Adipocyte (in vitro differentiated cells): Measurements from ENCODE around the gene ALG10B.
"Not testable (repeated sequence)": the region's sequence is repeated elsewhere in the genome, so short reads cannot be mapped to it uniquely, and the experiment has no call there.

Experiments
- DNase-seq: peaks from one replicate; pipeline ENCODE4 v3.0.0-alpha.2; 2015; ENCODE audit warnings: low read depth
- H3K27me3 ChIP-seq: replicated peaks from 2 replicates; pipeline ENCODE4 v1.7.0; 2013; ENCODE audit warnings: mild to moderate bottlenecking, low read length, moderate library complexity; ENCODE audit not compliant: control insufficient read depth, insufficient read depth
- H3K36me3 ChIP-seq: 2 replicates; pipeline ENCODE4 v1.7.0; 2013; ENCODE audit warnings: low read length, mild to moderate bottlenecking, moderate library complexity; ENCODE audit not compliant: control insufficient read depth, insufficient read depth, severe bottlenecking
- H3K4me1 ChIP-seq: 2 replicates; pipeline ENCODE4 v1.7.0; 2013; ENCODE audit warnings: mild to moderate bottlenecking, low read length, moderate library complexity; ENCODE audit not compliant: control insufficient read depth, insufficient read depth
- H3K4me3 ChIP-seq: 2 replicates; pipeline ENCODE4 v1.7.0; 2013; ENCODE audit warnings: mild to moderate bottlenecking, low read length, moderate library complexity
- H3K9ac ChIP-seq: 2 replicates; pipeline ENCODE4 v1.7.0; 2013; ENCODE audit warnings: mild to moderate bottlenecking, low read length, moderate library complexity
- H3K9me3 ChIP-seq: 2 replicates; pipeline ENCODE4 v1.7.0; 2013; ENCODE audit warnings: mild to moderate bottlenecking, low read length, moderate library complexity; ENCODE audit not compliant: control insufficient read depth

ALG10B gene

DNA sequence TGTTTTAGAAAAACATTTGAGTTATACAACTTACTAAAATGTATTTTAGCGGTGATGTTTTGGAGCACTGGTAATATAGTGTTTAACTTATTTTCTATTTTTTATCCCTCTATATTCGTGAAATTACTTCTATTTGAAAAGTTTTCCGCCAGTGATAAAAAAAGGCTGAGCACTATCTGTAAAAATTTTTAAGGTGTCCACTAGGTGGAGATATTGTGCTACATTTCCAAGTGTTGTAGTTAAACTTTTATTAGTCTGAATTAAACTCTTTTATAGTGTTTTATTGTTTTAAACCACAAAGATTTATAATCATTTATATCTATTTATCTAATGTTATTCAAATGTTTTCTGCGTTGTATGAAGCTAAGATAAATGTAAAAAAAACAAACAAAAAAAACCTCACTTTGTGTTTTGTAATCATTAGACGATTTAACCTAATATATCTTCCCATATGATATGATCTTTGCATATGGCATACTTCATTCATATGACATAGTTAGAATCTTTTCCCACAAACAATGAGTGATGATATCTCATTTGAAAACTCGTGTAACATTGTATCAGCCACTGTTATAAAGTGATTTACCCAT is 11.8 kb downstream of the ALG10B start:
- peak; percentile 77 for DNase-seq
- no peaks in the 10 kb centered on the region for H3K36me3 ChIP-seq
- H3K27me3 ChIP-seq: no peaks in the 10 kb centered on the region
- no peaks in the 10 kb centered on the region for H3K4me1 ChIP-seq
- no peak overlapping the region for H3K4me3 ChIP-seq
- no peak overlapping the region for H3K9ac ChIP-seq
- no peaks in the 10 kb centered on the region for H3K9me3 ChIP-seq

DNA sequence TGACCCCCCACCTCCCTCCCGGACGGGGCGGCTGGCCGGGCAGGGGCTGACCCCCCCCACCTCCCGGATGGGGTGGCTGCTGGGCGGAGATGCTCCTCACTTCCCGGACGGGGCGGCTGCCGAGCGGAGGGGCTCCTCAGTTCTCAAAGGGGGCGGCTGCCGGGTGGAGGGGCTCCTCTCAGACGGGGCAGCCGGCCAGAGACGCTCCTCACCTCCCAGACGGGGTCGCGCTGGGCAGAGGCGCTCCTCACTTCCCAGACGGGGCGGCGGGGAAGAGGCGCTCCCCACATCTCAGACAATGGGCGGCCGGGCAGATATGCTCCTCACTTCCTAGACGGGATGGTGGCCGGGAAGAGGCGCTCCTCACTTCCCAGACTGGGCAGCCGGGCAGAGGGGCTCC is 13.8 kb downstream of the ALG10B start:
- not testable (repeated sequence) for DNase-seq, H3K9ac ChIP-seq, H3K36me3 ChIP-seq, H3K4me3 ChIP-seq, H3K9me3 ChIP-seq, H3K4me1 ChIP-seq, H3K27me3 ChIP-seq

DNA sequence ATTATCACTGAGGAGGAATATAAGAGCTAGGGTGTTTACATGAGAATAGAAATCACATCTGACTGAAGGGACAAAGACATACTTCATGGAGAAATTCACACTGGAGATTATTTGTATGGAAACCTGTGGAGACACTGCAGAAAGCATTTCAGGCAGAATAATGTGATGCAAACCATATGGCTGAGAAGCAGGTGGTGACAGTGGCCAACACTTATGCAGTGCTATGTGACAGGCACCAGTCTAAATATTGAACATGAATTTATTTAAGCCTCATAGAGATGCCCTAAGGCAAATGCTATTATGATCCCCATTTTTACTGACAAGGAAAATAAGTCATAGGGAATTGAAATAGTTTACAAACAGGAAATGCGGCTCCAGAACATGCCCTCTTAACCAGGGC is 16.2 kb downstream of the ALG10B start:
- Histone ChIP-seq H3K4me1 (no peaks in the 10 kb centered on the region), H3K9me3 (no peaks in the 10 kb centered on the region), H3K36me3 (no peaks in the 10 kb centered on the region), H3K4me3 (no peak overlapping the region), H3K9ac (no peak overlapping the region), H3K27me3 (no peaks in the 10 kb centered on the region)
- no peak for DNase-seq

DNA sequence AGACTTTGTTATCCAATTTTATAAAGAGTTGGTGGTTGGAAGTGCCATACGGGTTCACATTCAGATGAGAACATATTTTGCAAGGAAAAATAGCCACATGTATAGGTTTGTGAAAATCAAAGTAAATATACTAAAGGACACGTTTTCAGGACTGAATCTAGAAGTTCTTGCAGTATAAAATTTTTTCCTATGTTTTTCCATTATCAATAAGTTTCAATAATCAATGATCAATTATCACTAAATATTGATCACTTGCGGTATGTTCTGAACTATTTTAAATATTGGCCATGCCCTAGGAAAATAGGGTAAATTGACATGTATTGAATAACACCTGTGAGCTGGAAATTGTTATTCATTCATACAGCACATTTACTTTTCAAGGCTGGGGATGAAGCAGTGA is 25.9 kb downstream of the ALG10B start:
- no peak overlapping the region for H3K4me3 ChIP-seq
- peaks cover 3% of the 10 kb centered on the region for H3K9me3 ChIP-seq
- no peaks in the 10 kb centered on the region for H3K36me3 ChIP-seq
- H3K9ac ChIP-seq: no peak overlapping the region
- no peaks in the 10 kb centered on the region for H3K27me3 ChIP-seq
- no peaks in the 10 kb centered on the region for H3K4me1 ChIP-seq
- DNase-seq: no peak

DNA sequence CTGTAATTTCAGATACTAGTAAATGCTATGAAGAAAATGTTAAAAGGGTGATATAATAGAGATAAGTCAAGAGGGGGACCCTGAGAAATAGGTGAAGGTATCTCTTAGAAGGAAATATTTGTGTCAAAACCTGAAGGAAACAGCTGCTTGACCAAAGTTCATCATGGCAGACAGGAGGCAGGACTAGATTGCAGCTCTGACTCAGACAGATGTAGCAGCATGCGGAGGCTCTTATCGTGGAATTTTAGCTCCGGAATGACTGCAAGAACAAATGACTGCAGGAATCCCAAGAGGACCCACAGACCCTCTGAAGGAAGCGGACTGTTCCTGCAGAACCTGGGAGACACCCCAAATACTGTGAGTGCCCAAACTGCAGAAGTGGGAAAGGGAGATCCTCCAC is 26.7 kb downstream of the ALG10B start:
- H3K9me3 ChIP-seq, H3K27me3 ChIP-seq, H3K9ac ChIP-seq, H3K4me3 ChIP-seq, H3K36me3 ChIP-seq, H3K4me1 ChIP-seq, DNase-seq: not testable (repeated sequence)

DNA sequence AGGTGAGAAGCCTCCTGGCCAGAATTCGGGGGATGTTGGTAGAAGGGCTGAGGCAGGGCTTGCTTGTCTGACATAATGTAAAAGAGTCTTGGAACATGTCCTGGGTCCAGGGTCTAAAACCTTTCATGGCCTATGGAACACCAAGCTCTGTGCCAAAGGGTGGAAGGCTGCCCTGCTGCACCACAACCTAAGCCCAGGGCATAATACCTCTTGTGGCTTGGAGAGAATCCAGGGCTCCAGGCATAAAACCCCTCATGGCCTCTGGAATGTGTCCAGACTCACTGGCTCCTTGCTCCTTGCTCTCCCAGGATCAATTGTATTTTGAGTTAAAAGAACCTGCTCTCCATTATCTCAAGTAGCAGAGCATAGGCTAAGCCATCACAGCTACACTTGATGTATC is 27.3 kb downstream of the ALG10B start:
- not testable (repeated sequence) for DNase-seq, H3K4me1 ChIP-seq, H3K4me3 ChIP-seq, H3K9ac ChIP-seq, H3K9me3 ChIP-seq, H3K27me3 ChIP-seq, H3K36me3 ChIP-seq

DNA sequence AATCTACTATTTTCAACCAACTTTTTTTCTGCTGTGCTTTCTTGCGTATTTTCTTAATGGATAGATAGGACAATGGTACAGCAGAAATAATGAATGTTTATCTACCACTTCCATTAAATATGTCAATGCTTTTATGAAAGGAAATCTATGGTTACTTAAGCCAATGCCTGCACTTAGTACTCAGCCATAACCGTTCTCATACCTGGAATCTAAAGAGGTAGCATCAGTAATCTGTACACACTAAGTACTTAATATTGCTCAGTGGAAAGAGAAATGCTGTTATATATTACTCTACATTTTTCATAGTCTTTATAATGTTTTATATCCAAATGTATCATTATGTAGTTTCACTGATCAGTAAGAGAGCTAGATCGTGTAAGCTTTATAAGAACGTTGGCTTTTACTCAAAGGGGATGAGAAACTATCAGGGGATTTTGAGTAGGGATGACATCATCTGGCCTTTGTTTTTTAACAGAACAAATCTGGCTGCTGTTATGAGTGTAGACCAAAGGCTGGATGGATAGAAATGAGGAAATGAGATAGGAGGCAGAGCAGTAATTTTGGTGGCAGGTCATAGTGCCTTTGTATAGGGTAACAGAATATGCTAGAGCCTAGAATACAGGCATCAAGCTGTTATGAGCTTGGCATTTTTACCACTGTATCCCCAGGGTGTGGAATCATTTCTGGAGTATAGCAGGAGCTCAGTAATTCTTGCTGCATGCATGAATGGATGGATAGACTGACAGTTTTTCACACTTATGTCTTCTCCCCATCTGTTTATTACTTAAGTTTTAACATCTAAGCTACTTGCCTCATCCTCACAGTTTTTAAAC is 34.0 kb downstream of the ALG10B start:
- peaks cover 5% of the 10 kb centered on the region for H3K9me3 ChIP-seq
- no peaks in the 10 kb centered on the region for H3K36me3 ChIP-seq
- H3K4me3 ChIP-seq: no peak overlapping the region
- DNase-seq: no peak
- H3K9ac ChIP-seq: no peak overlapping the region
- H3K27me3 ChIP-seq: no peaks in the 10 kb centered on the region
- H3K4me1 ChIP-seq: peaks cover 8% of the 10 kb centered on the region

DNA sequence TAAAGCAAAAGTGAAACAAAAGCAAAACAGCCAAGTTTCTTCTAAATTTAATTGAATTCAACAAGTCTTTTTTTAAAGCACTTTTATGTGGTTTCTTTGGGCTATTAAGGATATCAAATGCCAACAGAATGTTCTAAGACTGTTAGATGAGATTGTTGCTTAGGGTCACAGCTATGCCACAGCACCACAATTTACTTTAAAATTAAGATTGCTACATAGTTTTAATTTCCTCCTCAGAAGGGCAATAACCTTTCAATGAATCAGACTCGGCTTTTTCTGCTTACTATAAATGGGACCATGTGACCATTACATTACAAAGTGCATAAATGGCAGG is 34.6 kb downstream of the ALG10B start:
- H3K27me3 ChIP-seq, H3K9me3 ChIP-seq, H3K36me3 ChIP-seq, H3K9ac ChIP-seq, H3K4me3 ChIP-seq, H3K4me1 ChIP-seq: not testable (repeated sequence)
- DNase-seq: peak; percentile 1

DNA sequence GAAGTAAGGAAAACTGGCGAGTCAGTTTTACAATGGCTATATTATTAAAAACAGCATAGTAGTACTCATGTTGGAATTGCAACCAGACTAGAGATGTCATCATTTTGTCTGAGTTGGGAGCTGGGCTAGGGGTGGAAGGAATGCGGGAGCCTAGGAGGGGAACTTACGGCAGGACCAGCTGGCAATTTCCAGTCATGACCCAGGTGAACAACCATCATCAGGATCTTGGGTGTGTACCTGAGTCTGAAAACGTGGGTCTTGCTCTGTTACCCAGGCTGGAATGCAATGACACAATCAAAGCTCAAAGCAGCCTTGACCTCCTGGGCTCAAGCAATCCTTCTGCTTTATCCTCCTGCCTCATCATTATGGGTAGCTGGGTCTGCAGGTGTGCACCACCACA is 50.9 kb downstream of the ALG10B start:
- no peaks in the 10 kb centered on the region for H3K4me1 ChIP-seq
- no peaks in the 10 kb centered on the region for H3K27me3 ChIP-seq
- H3K9ac ChIP-seq: no peak overlapping the region
- H3K4me3 ChIP-seq: no peak overlapping the region
- H3K9me3 ChIP-seq: no peaks in the 10 kb centered on the region
- H3K36me3 ChIP-seq: no peaks in the 10 kb centered on the region
- no peak for DNase-seq

DNA sequence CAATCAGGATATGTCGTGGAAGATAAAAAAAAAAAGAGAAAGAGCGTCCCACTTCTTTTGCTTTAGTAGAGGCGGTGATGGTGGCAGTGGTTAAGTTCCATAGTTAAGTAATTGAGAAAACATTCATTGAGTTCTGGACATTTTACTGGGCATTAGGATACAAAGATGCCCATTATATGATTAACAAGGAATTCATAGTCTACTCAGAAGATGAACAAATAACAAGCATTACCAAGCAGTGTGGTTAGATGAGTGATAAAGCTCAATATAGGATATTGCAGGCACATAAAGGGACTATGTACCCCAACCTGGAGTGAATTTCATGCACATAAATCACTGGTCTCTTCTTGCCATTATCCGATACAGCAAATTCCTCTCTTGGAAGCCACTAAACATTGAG is 53.7 kb downstream of the ALG10B start:
- H3K4me3 ChIP-seq: no peak overlapping the region
- H3K27me3 ChIP-seq: no peaks in the 10 kb centered on the region
- H3K9me3 ChIP-seq: no peaks in the 10 kb centered on the region
- no peaks in the 10 kb centered on the region for H3K4me1 ChIP-seq
- no peak overlapping the region for H3K9ac ChIP-seq
- no peaks in the 10 kb centered on the region for H3K36me3 ChIP-seq
- DNase-seq: no peak

DNA sequence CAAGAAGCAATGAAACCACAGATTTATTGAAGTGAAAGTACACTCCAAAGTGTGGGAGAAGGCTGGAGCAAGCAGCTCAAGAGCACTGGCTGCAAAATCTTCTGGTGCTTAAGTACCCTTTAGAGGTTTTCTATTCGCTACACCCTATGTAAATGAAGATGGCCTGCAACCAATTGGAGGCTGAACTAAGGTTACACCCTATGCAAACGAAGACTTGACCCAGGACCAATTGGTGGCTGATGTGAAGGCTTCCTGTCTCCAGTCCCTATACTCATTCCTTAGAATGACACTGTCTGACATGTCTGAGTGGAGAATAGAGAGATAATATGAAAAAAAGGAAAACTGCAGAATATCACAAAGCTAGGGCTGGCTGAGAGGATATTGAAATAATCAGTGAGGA is 57.2 kb downstream of the ALG10B start:
- DNase-seq: no peak
- H3K4me3 ChIP-seq: no peak overlapping the region
- no peaks in the 10 kb centered on the region for H3K4me1 ChIP-seq
- H3K36me3 ChIP-seq: no peaks in the 10 kb centered on the region
- no peak overlapping the region for H3K9ac ChIP-seq
- H3K9me3 ChIP-seq: no peaks in the 10 kb centered on the region
- no peaks in the 10 kb centered on the region for H3K27me3 ChIP-seq

DNA sequence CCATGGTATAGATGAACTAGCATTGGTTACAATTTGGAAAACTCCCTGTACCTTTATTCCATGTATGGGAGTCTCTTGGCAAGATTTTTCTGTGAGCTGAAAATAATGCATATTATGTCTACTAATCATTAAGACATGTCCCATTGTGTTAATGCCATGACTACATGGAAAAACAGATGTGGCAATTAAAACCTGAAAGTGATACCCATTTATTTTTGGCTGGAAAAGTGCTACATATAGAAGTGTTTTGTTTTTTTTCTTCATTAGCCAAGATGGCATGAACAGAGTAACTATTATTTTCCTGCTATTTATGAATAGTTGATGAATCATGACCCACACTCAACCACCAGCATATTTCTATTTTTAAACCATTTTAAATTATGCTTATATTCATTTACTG is 58.2 kb downstream of the ALG10B start:
- Histone ChIP-seq H3K9me3 (no peaks in the 10 kb centered on the region), H3K4me1 (no peaks in the 10 kb centered on the region), H3K27me3 (no peaks in the 10 kb centered on the region), H3K9ac (no peak overlapping the region), H3K36me3 (no peaks in the 10 kb centered on the region), H3K4me3 (no peak overlapping the region)
- DNase-seq: no peak
